ENCODE results near the gene KLF17. TPM values are rescaled to one million over a fixed set of nuclear protein-coding genes. Genes with fewer than 3 reads are reported as not detected.

Gene KLF17
- total RNA-seq, 1 experiment from 2014 or later = not detected

DNA sequence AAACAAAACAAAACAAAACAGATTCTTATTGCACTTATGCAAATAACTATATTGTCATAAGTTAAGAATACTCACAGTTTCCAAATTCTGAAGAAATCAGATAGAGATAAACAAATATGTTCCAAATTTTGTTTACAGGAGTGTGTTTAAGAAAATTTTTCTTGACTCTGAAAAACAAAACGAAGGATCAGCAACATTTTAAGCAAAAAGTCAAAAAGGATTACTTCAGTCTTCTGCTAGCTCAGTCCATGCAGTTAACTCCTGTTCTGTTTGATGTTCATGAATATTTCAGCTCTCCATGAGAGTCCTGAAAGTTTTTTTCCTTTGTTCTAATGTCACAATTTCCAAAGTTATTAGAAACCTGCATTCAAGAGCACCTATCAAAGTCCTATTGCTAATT, 56.0 kb downstream of the KLF17 start:
- H3K36me3 Mint-ChIP-seq = peaks cover 35% of the 10 kb centered on the region
- ChIA-PET POLR2A (no interaction called here), CTCF (no interaction called here)
- H3K27me3 Mint-ChIP-seq (ENCODE audit: low read depth) = peaks cover 15% of the 10 kb centered on the region
- ATAC-seq = no peak
- TF ChIP-seq TEAD4 (CRISPR knock-in tag; IDR thresholded peaks at IDR 0.05) = no peak
- no peak for TF ChIP-seq RORB (CRISPR knock-in tag; IDR thresholded peaks at IDR 0.05)
- TF ChIP-seq GABPB1 (CRISPR knock-in tag; IDR thresholded peaks at IDR 0.05) = no peak
- TF ChIP-seq, protein P1, sequence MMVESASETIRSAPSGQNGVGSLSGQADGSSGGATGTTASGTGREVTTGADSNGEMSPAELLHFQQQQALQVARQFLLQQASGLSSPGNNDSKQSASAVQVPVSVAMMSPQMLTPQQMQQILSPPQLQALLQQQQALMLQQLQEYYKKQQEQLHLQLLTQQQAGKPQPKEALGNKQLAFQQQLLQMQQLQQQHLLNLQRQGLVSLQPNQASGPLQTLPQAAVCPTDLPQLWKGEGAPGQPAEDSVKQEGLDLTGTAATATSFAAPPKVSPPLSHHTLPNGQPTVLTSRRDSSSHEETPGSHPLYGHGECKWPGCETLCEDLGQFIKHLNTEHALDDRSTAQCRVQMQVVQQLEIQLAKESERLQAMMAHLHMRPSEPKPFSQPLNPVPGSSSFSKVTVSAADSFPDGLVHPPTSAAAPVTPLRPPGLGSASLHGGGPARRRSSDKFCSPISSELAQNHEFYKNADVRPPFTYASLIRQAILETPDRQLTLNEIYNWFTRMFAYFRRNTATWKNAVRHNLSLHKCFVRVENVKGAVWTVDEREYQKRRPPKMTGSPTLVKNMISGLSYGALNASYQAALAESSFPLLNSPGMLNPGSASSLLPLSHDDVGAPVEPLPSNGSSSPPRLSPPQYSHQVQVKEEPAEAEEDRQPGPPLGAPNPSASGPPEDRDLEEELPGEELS (CRISPR knock-in tag; IDR thresholded peaks at IDR 0.05) = no peak
- no peak for TF ChIP-seq ZNF423 (CRISPR knock-in tag; IDR thresholded peaks at IDR 0.05)
- TF ChIP-seq, protein P2, sequence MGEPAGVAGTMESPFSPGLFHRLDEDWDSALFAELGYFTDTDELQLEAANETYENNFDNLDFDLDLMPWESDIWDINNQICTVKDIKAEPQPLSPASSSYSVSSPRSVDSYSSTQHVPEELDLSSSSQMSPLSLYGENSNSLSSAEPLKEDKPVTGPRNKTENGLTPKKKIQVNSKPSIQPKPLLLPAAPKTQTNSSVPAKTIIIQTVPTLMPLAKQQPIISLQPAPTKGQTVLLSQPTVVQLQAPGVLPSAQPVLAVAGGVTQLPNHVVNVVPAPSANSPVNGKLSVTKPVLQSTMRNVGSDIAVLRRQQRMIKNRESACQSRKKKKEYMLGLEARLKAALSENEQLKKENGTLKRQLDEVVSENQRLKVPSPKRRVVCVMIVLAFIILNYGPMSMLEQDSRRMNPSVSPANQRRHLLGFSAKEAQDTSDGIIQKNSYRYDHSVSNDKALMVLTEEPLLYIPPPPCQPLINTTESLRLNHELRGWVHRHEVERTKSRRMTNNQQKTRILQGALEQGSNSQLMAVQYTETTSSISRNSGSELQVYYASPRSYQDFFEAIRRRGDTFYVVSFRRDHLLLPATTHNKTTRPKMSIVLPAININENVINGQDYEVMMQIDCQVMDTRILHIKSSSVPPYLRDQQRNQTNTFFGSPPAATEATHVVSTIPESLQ (CRISPR knock-in tag; IDR thresholded peaks at IDR 0.05) = no peak
- TF ChIP-seq, protein P3, sequence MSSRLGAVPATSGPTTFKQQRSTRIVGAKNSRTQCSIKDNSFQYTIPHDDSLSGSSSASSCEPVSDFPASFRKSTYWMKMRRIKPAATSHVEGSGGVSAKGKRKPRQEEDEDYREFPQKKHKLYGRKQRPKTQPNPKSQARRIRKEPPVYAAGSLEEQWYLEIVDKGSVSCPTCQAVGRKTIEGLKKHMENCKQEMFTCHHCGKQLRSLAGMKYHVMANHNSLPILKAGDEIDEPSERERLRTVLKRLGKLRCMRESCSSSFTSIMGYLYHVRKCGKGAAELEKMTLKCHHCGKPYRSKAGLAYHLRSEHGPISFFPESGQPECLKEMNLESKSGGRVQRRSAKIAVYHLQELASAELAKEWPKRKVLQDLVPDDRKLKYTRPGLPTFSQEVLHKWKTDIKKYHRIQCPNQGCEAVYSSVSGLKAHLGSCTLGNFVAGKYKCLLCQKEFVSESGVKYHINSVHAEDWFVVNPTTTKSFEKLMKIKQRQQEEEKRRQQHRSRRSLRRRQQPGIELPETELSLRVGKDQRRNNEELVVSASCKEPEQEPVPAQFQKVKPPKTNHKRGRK (CRISPR knock-in tag; IDR thresholded peaks at IDR 0.05; ENCODE audit: borderline replicate concordance) = no peak
- TF ChIP-seq NR3C1 (CRISPR knock-in tag; conservative IDR thresholded peaks at IDR 0.05; ENCODE audit: low read depth) = no peak
- TF ChIP-seq TEAD1 (CRISPR knock-in tag; IDR thresholded peaks at IDR 0.05) = no peak
- no peak overlapping the region for H3K27ac Mint-ChIP-seq
- H3K9me3 Mint-ChIP-seq = peaks cover 43% of the 10 kb centered on the region
- H3K4me3 Mint-ChIP-seq = no peak overlapping the region
- DNase-seq (ENCODE audit: low spot score) = no peak
- H3K4me1 Mint-ChIP-seq = no peaks in the 10 kb centered on the region

Other genes with a start within 250 kb of the KLF17 start
- gene ARTN, start 185.0 kb upstream of the KLF17 start, total RNA-seq (2021) = 23.5 to 28.5 TPM (median 23.6 TPM) in 3 replicates
- gene IPO13, start 171.9 kb upstream of the KLF17 start, total RNA-seq (2021) = 17.8 to 24.2 TPM (median 19.1 TPM) in 3 replicates
- gene DPH2, start 148.8 kb upstream of the KLF17 start, total RNA-seq (2021) = 47.6 to 57.5 TPM (median 51.5 TPM) in 3 replicates
- 108 to 115 TPM (median 110 TPM) in 3 replicates for gene ATP6V0B, start 143.9 kb upstream of the KLF17 start, total RNA-seq (2021)
- 66.7 to 72.2 TPM (median 66.9 TPM) in 3 replicates for gene B4GALT2, start 139.6 kb upstream of the KLF17 start, total RNA-seq (2021)
- 12.1 to 20.1 TPM (median 19.2 TPM) in 3 replicates for gene CCDC24, start 127.2 kb upstream of the KLF17 start, total RNA-seq (2021)
- 10.2 to 14.4 TPM (median 12.5 TPM) in 3 replicates for gene SLC6A9, start 87.4 kb upstream of the KLF17 start, total RNA-seq (2021)
- 0.05 to 0.09 TPM (median 0.09 TPM) in 3 replicates for gene KLF18, start 22.8 kb downstream of the KLF17 start, total RNA-seq (2021)
- 40.9 to 44.4 TPM (median 42.3 TPM) in 3 replicates for gene DMAP1, start 94.7 kb downstream of the KLF17 start, total RNA-seq (2021)
- 74.7 to 76.1 TPM (median 75.2 TPM) in 3 replicates for gene ERI3, start 236.4 kb downstream of the KLF17 start, total RNA-seq (2021)

Data from WTC11 (cell line).